ENCODE results near the gene MCUB.

The MCUB gene

GRCh38 chr4:109699553-109700225, 139.6 kb downstream of the MCUB start:
- no peak for TF ChIP-seq CTCF (IDR thresholded peaks at IDR 0.05; ENCODE audit: borderline replicate concordance, insufficient read depth, low read depth, low read length)
- H3K4me3 ChIP-seq (ENCODE audit: low read depth, low read length), result no peak overlapping the region

- H3K4me3 ChIP-seq (ENCODE audit: low read depth, low read length), result peak overlapping the region; percentile 91
- no peak for TF ChIP-seq CTCF (IDR thresholded peaks at IDR 0.05; ENCODE audit: borderline replicate concordance, insufficient read depth, low read depth, low read length)
Measured at GRCh38 chr4:109701566-109702410, 141.7 kb downstream of the MCUB start.

GRCh38 chr4:109702950-109703663, 143.1 kb downstream of the MCUB start, which contains the start of gene CASP6:
CASP6 (minus strand) TSS chr4:109703445; CDS start chr4:109703395, 50 bp downstream.
- peak; percentile 77 for TF ChIP-seq CTCF (IDR thresholded peaks at IDR 0.05; ENCODE audit: borderline replicate concordance, insufficient read depth, low read depth, low read length)
- H3K4me3 ChIP-seq (ENCODE audit: low read depth, low read length), result peak within 1 kb of the TSS; percentile 91

- TF ChIP-seq CTCF (IDR thresholded peaks at IDR 0.05; ENCODE audit: borderline replicate concordance, insufficient read depth, low read depth, low read length), result no peak
- H3K4me3 ChIP-seq (ENCODE audit: low read depth, low read length), result peak overlapping the region; percentile 91
Measured at GRCh38 chr4:109703664-109704361, 143.8 kb downstream of the MCUB start.

GRCh38 chr4:109708435-109708834, 148.4 kb downstream of the MCUB start:
- H3K4me3 ChIP-seq (ENCODE audit: low read depth, low read length), result no peak overlapping the region
- no peak for TF ChIP-seq CTCF (IDR thresholded peaks at IDR 0.05; ENCODE audit: borderline replicate concordance, insufficient read depth, low read depth, low read length)

- TF ChIP-seq CTCF (IDR thresholded peaks at IDR 0.05; ENCODE audit: borderline replicate concordance, insufficient read depth, low read depth, low read length), result no peak
Measured at GRCh38 chr4:109708990-109709389, 148.9 kb downstream of the MCUB start.

More at GRCh38 chr4:109708990-109709389, 148.9 kb downstream of the MCUB start:
- no peak overlapping the region for H3K4me3 ChIP-seq (ENCODE audit: low read depth, low read length)

Data from GM12875 (cell line).